GM23338 (cell line): ENCODE measurements around the gene MOSMO. TPM values are rescaled to one million over a fixed set of nuclear protein-coding genes. Genes with fewer than 3 reads are reported as not detected.

Experiments
- ATAC-seq: fragments of 200-7000 bp; cut with Tn5 transposase; 3 replicates; pipeline ENCODE4 v1.9.1; 2020
- DNase-seq: peaks from one replicate; pipeline ENCODE4 v3.0.0-alpha.2; 2015; ENCODE audit warnings: low spot score
- H2AFZ ChIP-seq: fragments of 200-600 bp; sonication (generic); 2 replicates; pipeline ENCODE4 v1.8.0; 2016; ENCODE audit warnings: antibody characterized with exemption, mild to moderate bottlenecking, moderate library complexity
- H3F3A ChIP-seq: fragments of 200-600 bp; sonication (generic); replicated peaks from 2 replicates; pipeline ENCODE4 v1.8.0; 2017; ENCODE audit warnings: antibody characterized with exemption, mixed run types, low read depth
- H3K27ac ChIP-seq: fragments of 200-600 bp; sonication (generic); 2 replicates; pipeline ENCODE4 v1.6.1; 2016; ENCODE audit warnings: low read depth
- H3K27me3 ChIP-seq: fragments of 200-600 bp; sonication (generic); 2 replicates; pipeline ENCODE4 v1.8.0; 2016; ENCODE audit warnings: mild to moderate bottlenecking, mixed run types, moderate library complexity; ENCODE audit not compliant: insufficient read depth
- H3K36me3 ChIP-seq: fragments of 200-600 bp; sonication (generic); 2 replicates; pipeline ENCODE4 v1.8.0; 2016; ENCODE audit warnings: mild to moderate bottlenecking; ENCODE audit not compliant: insufficient read depth
- H3K4me1 ChIP-seq: fragments of 200-600 bp; sonication (generic); 2 replicates; pipeline ENCODE4 v1.8.0; 2016; ENCODE audit warnings: mild to moderate bottlenecking, moderate library complexity; ENCODE audit not compliant: insufficient read depth
- H3K4me2 ChIP-seq: fragments of 200-600 bp; sonication (generic); 2 replicates; pipeline ENCODE4 v1.7.1; 2017; ENCODE audit warnings: mixed run types
- H3K4me3 ChIP-seq: fragments of 200-600 bp; sonication (generic); 2 replicates; pipeline ENCODE4 v1.6.1; 2016; ENCODE audit warnings: mixed run types
- H3K79me2 ChIP-seq: fragments of 200-600 bp; sonication (generic); replicated peaks from 2 replicates; pipeline ENCODE4 v1.8.0; 2017; ENCODE audit warnings: mild to moderate bottlenecking; ENCODE audit not compliant: insufficient read depth
- H3K9me2 ChIP-seq: fragments of 200-600 bp; sonication (generic); 2 replicates; pipeline ENCODE4 v1.8.0; 2017; ENCODE audit not compliant: insufficient read depth
- H4K20me1 ChIP-seq: fragments of 200-600 bp; sonication (generic); replicated peaks from 2 replicates; pipeline ENCODE4 v1.8.0; 2017; ENCODE audit warnings: mild to moderate bottlenecking; ENCODE audit not compliant: insufficient read depth
- H3K27ac Mint-ChIP-seq: 2 replicates; pipeline ENCODE4 v1.8.0; 2020; ENCODE audit warnings: inconsistent platforms, mild to moderate bottlenecking, moderate library complexity, mixed read lengths
- H3K27me3 Mint-ChIP-seq: 3 replicates; pipeline ENCODE4 v1.8.0; 2022; ENCODE audit warnings: low read depth, mild to moderate bottlenecking, moderate library complexity, mixed read lengths, inconsistent platforms; ENCODE audit not compliant: insufficient read depth, poor library complexity
- H3K36me3 Mint-ChIP-seq: 3 replicates; pipeline ENCODE4 v1.8.0; 2021; ENCODE audit warnings: low read depth, mild to moderate bottlenecking, inconsistent platforms, moderate library complexity, mixed read lengths
- H3K4me1 Mint-ChIP-seq: 3 replicates; pipeline ENCODE4 v1.8.0; 2020; ENCODE audit warnings: mild to moderate bottlenecking, inconsistent platforms, mixed read lengths
- H3K4me3 Mint-ChIP-seq: 3 replicates; pipeline ENCODE4 v1.8.0; 2021; ENCODE audit warnings: moderate library complexity, mild to moderate bottlenecking, inconsistent platforms, mixed read lengths
- H3K9me3 Mint-ChIP-seq: 3 replicates; pipeline ENCODE4 v1.8.0; 2020; ENCODE audit warnings: moderate library complexity, mild to moderate bottlenecking, inconsistent platforms, mixed read lengths
- CREB1 ChIP-seq: fragments of 250-450 bp; sonication (Bioruptor Pico); IDR thresholded peaks from 2 replicates; pipeline ENCODE4 v1.5.0; 2020; ENCODE audit warnings: low read depth, mild to moderate bottlenecking, moderate library complexity
- CTCF ChIP-seq, 2 experiments: fragments of 200-600 bp in 1 of 2; sonication (generic) in 1 of 2; conservative IDR thresholded peaks; 2 replicates each; pipeline versions ENCODE4 v1.5.1 to v1.6.1; 2016 to 2017; ENCODE audit warnings: antibody characterized with exemption in 2 of 2, low read depth in 2 of 2, mild to moderate bottlenecking in 2 of 2, moderate library complexity in 1 of 2
- ETS1 ChIP-seq: IDR thresholded peaks from 2 replicates; pipeline ENCODE4 v1.6.1; 2016; ENCODE audit warnings: antibody characterized with exemption
- EZH2 ChIP-seq: fragments of 200-600 bp; sonication (generic); IDR thresholded peaks from one replicate; pipeline ENCODE4 v1.8.0; 2017; ENCODE audit warnings: antibody characterized with exemption, mild to moderate bottlenecking, low read depth; ENCODE audit not compliant: unreplicated experiment
- EZH2phosphoT487 ChIP-seq: fragments of 200-600 bp; sonication (generic); IDR thresholded peaks from one replicate; pipeline ENCODE4 v1.8.1; 2018; ENCODE audit warnings: antibody characterized with exemption; ENCODE audit not compliant: unreplicated experiment
- JUNB ChIP-seq: IDR thresholded peaks from one replicate; pipeline ENCODE4 v1.6.1; 2016; ENCODE audit warnings: antibody characterized with exemption; ENCODE audit not compliant: unreplicated experiment
- NANOG ChIP-seq: IDR thresholded peaks from 2 replicates; pipeline ENCODE4 v1.6.1; 2016; ENCODE audit warnings: antibody characterized with exemption, borderline replicate concordance
- POLR2AphosphoS5 ChIP-seq: IDR thresholded peaks from 2 replicates; pipeline ENCODE4 v1.6.1; 2016; ENCODE audit warnings: antibody characterized with exemption, low read depth
- STAT1 ChIP-seq: IDR thresholded peaks from one replicate; pipeline ENCODE4 v1.6.1; 2016; ENCODE audit warnings: antibody characterized with exemption; ENCODE audit not compliant: unreplicated experiment
- ZNF114 ChIP-seq: fragments of 250-450 bp; sonication (Bioruptor Pico); IDR thresholded peaks from 2 replicates; pipeline ENCODE4 v1.5.0; 2020; ENCODE audit warnings: mild to moderate bottlenecking, moderate library complexity
- ZNF331 ChIP-seq: fragments of 250-450 bp; sonication (Bioruptor Pico); IDR thresholded peaks from 2 replicates; pipeline ENCODE4 v1.5.0; 2020; ENCODE audit warnings: low read depth, mild to moderate bottlenecking, moderate library complexity
- polyA plus RNA-seq: library from polyadenylated mRNA; unstranded; fragments of >200 nt; fragmentation: Nextera tagmentation; extraction: Ambion mirVana; gene quantifications from 2 replicates; pipeline ENCODE4 v1.2.1, GENCODE V29; 2016
- total RNA-seq: library from RNA; depleted of rRNA; stranded (reverse); fragments of >200 nt; shearing (Covaris generic); gene quantifications from 2 replicates; pipeline ENCODE4 v1.2.3, GENCODE V29; 2014
- TF ChIP-seq, protein P1 (sequence below): IDR thresholded peaks from one replicate; pipeline ENCODE4 v1.6.1; 2018; ENCODE audit warnings: antibody characterized with exemption; ENCODE audit not compliant: unreplicated experiment

The MOSMO gene
- total and polyA plus RNA-seq, 2 experiments from 2014 or later = 8.7 to 19.2 TPM

- Histone ChIP-seq H3K4me1 (no peaks in the 10 kb centered on the region), H3F3A (no peaks in the 10 kb centered on the region), H3K79me2 (no peaks in the 10 kb centered on the region), H4K20me1 (no peaks in the 10 kb centered on the region), H3K4me3 (no peak overlapping the region), H3K9me2 (no peaks in the 10 kb centered on the region), H3K27ac (no peak overlapping the region), H3K4me2 (no peak overlapping the region), H3K27me3 (no peaks in the 10 kb centered on the region), H3K36me3 (no peaks in the 10 kb centered on the region), H2AFZ (no peak overlapping the region)
- H3K4me1 Mint-ChIP-seq = no peaks in the 10 kb centered on the region
- no peak for DNase-seq
- no peaks in the 10 kb centered on the region for H3K36me3 Mint-ChIP-seq
- H3K27me3 Mint-ChIP-seq = peaks cover 7% of the 10 kb centered on the region
- no peak overlapping the region for H3K4me3 Mint-ChIP-seq
- no peak for ATAC-seq
- TF ChIP-seq CREB1 (CRISPR knock-in tag) = no peak
- TF ChIP-seq JUNB = no peak
- no peaks in the 10 kb centered on the region; the same call in 2 of the 3 replicates for H3K9me3 Mint-ChIP-seq
- H3K27ac Mint-ChIP-seq = no peak overlapping the region
These were observed 116.8 kb downstream of the MOSMO start for GRCh38 chr16:22124583-22125284.

DNA sequence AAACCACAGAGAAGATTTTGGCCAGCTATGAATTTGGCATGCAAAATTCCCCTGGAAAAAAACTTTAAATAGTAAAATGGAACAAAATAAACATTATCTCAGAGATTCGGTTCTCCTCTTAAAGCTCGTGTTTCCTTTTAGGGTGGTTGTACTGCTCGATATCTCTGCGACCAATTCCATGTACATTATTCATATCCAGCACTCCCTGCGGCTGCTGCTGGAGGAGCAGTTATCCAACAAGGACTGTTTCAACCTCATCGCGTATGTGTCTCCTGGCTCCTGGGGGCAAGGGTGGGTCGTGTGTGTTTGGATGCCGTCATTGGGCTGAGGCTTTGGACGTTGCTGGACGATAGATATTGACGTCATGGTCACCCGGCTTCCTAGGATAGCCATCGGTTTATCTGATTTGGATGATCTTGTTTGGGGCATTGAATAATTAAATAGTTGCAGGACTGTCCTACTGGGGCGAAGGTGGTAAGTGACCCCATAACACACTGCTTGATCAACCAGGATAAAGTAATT lies 118.2 kb downstream of the MOSMO start:
- Mint-ChIP-seq H3K27ac (no peak overlapping the region), H3K27me3 (peaks cover 7% of the 10 kb centered on the region), H3K4me3 (no peak overlapping the region), H3K4me1 (no peaks in the 10 kb centered on the region), H3K9me3 (no peaks in the 10 kb centered on the region; the same call in 2 of the 3 replicates), H3K36me3 (no peaks in the 10 kb centered on the region)
- Histone ChIP-seq H2AFZ (no peak overlapping the region), H3K27ac (no peak overlapping the region), H3K27me3 (no peaks in the 10 kb centered on the region), H3K4me1 (no peaks in the 10 kb centered on the region), H3K9me2 (no peaks in the 10 kb centered on the region), H3K79me2 (no peaks in the 10 kb centered on the region), H3K4me2 (no peak overlapping the region), H3K4me3 (no peak overlapping the region), H3K36me3 (no peaks in the 10 kb centered on the region), H4K20me1 (no peaks in the 10 kb centered on the region), H3F3A (no peaks in the 10 kb centered on the region)
- DNase-seq (no peak), ATAC-seq (no peak)
- no peak for TF ChIP-seq STAT1
- TF ChIP-seq, protein P1, sequence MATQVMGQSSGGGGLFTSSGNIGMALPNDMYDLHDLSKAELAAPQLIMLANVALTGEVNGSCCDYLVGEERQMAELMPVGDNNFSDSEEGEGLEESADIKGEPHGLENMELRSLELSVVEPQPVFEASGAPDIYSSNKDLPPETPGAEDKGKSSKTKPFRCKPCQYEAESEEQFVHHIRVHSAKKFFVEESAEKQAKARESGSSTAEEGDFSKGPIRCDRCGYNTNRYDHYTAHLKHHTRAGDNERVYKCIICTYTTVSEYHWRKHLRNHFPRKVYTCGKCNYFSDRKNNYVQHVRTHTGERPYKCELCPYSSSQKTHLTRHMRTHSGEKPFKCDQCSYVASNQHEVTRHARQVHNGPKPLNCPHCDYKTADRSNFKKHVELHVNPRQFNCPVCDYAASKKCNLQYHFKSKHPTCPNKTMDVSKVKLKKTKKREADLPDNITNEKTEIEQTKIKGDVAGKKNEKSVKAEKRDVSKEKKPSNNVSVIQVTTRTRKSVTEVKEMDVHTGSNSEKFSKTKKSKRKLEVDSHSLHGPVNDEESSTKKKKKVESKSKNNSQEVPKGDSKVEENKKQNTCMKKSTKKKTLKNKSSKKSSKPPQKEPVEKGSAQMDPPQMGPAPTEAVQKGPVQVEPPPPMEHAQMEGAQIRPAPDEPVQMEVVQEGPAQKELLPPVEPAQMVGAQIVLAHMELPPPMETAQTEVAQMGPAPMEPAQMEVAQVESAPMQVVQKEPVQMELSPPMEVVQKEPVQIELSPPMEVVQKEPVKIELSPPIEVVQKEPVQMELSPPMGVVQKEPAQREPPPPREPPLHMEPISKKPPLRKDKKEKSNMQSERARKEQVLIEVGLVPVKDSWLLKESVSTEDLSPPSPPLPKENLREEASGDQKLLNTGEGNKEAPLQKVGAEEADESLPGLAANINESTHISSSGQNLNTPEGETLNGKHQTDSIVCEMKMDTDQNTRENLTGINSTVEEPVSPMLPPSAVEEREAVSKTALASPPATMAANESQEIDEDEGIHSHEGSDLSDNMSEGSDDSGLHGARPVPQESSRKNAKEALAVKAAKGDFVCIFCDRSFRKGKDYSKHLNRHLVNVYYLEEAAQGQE = no peak
- no peak for TF ChIP-seq JUNB
- TF ChIP-seq CREB1 (CRISPR knock-in tag) = no peak
- no peak for TF ChIP-seq EZH2
- TF ChIP-seq ZNF114 = no peak
- TF ChIP-seq ZNF331 (CRISPR knock-in tag) = no peak
- no peak for TF ChIP-seq CTCF (conservative IDR thresholded peaks at IDR 0.05; ENCODE audit: low read depth in 2 of 2)
- TF ChIP-seq ETS1 = no peak
- TF ChIP-seq NANOG = no peak
- no peak for TF ChIP-seq EZH2phosphoT487
- TF ChIP-seq POLR2AphosphoS5 = no peak
